ENCODE measurements around the gene ATRNL1.

ATRNL1 gene

GRCh38 chr10:115957786-115958442 lies 864.7 kb downstream of the ATRNL1 start:
- DNase-seq = no peak

DNA sequence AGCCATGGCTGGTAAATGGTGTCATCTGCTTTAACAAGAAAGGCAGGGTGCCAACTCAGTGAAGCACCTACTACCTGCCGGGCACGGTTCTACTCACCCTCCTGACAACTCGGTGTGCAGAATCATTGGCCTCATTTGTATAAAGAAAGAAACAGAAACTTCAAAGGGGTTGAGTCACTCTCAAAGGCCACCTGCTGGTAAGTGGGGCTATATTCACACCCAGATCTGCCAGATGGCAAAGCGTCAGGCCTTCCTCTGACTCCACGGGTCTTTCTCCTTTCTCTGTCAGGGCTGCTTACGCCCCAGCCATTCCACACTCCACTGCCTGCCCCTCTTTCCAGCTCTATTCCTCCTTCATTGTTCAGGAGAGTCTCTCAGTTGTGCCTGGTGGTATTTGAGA lies 870.7 kb downstream of the ATRNL1 start:
- no peak for DNase-seq

GRCh38 chr10:115964827-115965226 lies 871.7 kb downstream of the ATRNL1 start:
- no peak for DNase-seq

DNA sequence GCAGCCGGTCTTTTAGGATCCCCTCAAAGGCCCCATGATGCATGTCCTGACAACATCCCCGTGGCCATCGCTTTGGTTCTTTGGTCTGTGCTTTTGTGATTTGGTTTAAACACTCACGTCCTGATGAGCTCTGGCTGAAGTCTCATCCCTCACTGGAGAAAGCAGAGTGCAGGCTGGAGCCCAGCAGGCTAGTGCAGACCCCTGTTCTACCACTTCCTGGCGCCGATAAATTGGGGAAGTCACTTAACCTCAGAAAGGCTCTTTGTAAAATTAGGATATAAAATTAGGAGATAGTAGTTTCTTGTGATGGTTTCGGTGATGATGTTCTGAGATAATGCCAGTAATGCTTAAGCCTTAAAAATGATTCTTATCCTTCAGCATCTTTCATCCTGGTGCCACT lies 872.2 kb downstream of the ATRNL1 start:
- DNase-seq = no peak

GRCh38 chr10:115968236-115968635 lies 875.1 kb downstream of the ATRNL1 start:
- DNase-seq = no peak

GRCh38 chr10:115969591-115969990 lies 876.4 kb downstream of the ATRNL1 start:
- no peak for DNase-seq

- no peak for DNase-seq
Observed at GRCh38 chr10:115971921-115972320, 878.8 kb downstream of the ATRNL1 start.

DNA sequence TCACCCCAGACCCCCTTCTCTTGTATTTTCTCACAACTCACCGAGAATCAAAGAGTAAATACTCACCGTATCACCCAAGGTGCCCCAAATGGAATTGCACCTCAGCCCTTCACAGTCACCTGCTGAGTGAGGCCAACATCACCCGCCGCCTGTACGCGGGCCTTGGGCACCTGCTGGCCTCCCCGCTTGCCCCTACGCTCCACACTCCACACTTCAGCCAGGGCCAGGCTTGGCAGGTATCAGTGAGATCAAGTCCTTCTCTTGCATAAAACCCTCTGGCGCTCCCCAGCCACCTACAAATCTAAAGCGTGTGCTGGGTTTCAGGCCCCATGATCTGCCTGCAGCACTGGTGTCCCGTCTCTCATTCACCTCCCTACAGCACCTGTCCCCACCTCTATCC lies 879.3 kb downstream of the ATRNL1 start:
- DNase-seq = no peak

DNA sequence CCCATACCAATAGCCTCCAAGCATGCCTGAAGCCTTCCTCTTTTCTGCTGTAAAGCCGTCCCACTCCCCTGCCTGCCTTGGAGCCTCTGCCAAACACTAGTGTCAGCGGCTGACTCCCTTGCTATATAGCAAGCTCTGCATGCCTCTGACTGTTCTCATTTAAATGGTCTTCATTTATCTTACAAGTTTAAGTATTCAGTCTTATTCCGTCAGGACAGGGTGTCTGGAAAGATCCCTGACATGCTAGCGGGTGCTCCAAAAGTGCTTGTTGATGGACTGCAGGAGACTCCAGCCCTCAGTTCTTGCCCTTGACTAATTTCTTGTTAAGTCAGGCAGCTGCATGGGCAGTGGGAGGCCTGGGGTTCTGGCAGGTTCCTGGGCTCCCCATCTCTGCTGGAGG lies 881.2 kb downstream of the ATRNL1 start:
- no peak for DNase-seq

GRCh38 chr10:115974816-115975430 lies 881.8 kb downstream of the ATRNL1 start:
- DNase-seq = no peak

DNA sequence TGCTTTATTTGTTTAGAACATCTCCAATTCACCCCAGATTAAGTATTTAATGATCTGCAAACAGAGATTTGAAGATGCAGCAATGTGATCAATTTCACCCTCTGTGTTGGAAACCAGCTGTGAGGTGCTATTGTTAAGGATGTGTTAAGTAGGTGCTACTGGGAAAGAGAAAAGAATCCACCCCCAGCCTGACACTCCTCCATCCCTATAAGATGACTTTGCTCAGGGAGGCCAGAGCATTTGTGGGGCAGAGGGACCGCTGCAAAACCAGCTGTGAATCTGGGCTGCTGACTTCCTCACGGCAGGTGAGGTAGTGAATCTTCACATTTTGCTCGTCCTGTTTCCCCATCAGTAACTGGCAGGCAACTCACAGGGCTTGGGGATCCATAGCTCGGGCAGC lies 882.3 kb downstream of the ATRNL1 start:
- DNase-seq = no peak

DNA sequence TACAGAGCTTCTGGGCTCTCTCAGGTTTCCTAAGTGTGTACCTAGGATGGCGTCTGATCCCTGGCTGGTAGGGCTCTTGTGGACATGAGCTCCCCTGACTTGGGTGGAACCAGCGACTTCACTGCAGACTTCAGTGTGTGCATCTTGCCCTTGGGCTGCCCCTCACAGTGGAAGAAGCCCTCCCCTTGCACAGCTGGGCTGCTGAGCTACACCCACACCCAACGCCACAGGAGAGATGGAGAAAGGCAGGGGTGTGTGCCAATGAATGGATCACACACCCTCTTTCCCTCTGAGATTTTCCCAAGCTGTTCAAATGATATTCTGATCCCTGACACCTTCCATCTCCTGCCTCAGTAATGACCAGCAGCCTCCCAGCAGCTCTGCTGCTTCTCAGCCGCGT lies 883.2 kb downstream of the ATRNL1 start:
- no peak for DNase-seq

DNA sequence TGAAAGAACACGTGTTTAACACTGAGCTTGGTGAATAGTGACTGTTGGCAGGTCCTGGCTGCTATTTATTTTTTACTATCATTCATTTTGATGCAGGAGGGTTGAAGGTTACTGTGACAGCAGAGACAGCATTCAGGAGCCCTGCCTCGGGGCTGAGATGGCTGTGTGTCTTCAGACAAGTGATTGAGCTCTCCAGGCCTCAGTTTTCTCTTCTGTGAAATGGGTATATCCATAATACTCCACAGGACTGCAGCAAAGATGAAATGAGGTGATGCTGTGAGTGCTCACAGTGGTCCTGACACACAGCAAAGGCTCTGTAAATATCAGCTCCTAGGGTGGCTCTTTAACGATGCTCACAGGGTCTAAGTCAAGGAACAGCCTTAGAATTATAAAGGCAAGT lies 884.7 kb downstream of the ATRNL1 start:
- no peak for DNase-seq

DNA sequence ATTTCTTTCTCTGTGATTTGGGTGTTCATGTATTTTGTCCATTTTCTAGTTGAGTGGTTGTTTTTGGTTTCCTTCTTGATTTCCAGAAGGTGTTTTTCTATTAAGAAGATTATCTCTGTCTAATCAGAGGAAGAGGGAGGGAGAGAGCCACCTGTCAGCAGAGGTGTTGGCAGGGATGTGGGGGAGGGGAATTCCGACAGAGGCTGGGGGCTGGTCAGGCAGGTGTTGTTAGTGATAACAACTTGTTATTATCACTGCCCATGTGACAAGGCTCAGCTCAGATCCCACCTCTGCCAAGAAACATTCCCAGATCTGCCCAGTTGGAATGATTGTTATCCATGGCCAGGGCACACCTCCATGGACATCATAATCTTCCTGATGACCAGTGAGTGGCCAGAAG lies 886.4 kb downstream of the ATRNL1 start:
- DNase-seq = no peak

DNA sequence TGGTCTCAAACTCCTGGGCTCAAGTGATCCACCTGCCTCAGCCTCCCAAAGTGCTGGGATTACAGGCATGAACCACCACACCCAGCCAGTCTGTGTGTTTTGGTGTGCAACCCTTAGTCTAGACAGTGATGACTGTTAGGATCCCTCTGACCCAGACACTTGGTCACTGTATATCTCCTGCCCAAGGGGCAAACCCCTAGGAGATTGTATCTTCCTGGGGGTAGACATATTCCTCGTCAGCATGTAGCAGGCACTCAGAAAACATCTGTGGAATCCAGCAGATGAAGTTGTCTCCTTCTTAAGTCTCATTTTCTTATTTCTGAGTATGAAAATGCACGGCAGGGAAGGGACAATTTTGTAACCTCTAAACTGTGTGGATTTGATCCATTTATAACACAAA lies 887.3 kb downstream of the ATRNL1 start:
- DNase-seq = no peak

GRCh38 chr10:115981081-115981480 lies 887.9 kb downstream of the ATRNL1 start:
- DNase-seq = no peak

DNA sequence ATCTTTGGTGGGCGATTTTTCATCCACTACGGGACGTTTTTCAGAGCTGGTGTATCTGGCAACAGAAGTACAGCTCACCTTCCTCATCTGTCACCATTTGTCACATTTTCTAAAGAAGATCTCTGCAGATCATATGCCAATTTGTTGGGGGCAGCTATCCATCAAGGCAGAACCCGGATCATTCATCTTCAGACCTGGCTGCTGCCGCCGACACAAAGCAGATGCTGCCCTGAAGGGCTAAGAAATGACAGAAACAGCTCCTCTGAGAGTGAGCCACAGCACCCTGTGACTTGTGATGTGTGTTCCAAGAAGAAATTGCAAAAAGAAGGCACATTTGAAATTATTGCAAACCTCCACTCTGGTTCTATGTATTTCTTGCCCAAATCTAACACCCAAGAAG lies 888.9 kb downstream of the ATRNL1 start:
- DNase-seq = no peak

DNA sequence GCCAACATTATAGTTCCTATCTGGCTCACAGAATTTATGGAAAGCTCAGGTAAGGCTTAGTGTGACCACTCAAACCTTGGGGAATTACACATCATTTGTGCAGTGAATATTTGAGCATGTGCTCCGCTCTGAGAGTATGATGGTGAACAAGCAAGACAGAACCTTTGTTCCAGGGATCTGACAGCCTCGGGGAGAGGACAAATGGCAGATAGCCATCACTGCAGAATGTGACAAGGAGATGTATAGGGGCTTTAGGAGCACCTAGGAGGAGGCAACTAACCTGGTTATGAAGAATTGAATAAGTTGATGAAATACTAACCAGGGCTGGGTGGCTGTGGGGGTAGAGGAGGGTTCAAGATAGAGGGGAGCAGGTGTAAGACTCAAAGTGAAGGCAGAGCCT lies 889.4 kb downstream of the ATRNL1 start:
- DNase-seq = no peak

GRCh38 chr10:115985786-115986185 lies 892.6 kb downstream of the ATRNL1 start:
- DNase-seq = no peak

GRCh38 chr10:115988380-115988779 lies 895.2 kb downstream of the ATRNL1 start:
- no peak for DNase-seq

- no peak for DNase-seq
Observed at GRCh38 chr10:115989621-115990020, 896.5 kb downstream of the ATRNL1 start.

DNA sequence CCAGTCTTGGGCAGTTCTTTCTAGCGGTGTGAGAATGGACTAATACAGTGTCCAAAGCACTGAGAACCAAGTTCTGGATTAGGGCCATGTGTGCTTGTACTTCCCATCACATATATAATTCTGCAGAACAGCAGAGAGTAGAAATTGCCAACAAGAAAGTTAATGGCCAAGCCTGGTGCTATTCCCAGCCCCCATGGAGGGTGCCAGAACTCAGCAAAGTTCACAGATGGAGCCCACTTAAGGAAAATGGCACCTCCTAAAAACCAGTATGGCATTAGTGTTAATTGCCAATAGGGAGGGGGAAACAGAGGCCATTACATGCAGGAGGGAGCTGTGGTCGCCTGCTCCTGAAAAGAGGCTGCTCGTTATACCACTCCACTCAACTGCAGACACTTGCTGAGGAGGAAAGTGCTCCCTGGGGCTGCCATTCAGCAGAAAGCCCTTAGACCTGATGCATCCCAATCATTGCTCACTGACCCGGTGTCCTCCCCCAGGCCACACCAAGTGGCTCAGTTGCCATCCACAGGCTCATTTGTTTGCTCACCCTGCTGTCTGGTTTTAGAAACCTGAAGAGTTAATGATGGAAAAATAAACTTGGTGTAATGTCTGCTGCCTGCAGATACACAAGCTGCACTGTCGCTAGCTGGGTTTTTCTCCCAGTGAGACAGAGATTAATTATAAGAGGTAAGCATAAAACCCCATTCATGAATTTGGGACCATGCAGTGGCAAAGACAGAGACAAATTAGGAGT lies 899.2 kb downstream of the ATRNL1 start:
- no peak for DNase-seq

GRCh38 chr10:115996031-115996430 lies 902.9 kb downstream of the ATRNL1 start:
- DNase-seq = no peak

DNA sequence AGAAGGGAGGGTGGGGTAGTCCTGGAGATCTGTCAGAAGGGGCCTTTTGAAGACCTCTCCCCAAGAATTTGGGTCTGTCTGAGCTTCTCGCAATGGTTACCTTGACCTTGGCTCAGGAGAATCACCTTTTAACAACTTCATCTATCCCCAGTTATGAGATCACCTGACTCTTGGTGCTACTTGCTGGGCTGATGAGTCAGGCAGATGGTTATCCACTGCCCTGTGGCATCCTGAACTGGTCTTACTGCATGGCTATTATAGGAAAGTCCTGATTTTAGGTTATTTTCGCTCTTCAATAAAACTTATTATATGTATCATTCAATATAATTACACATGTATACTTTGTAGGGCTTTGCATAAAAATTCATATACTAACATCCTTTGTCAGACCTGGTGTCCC lies 905.1 kb downstream of the ATRNL1 start:
- DNase-seq = no peak
